Nephron progenitor cell (in vitro differentiated cells): ENCODE results near the gene CLUH.
"Not testable (repeated sequence)": the region's sequence is repeated elsewhere in the genome, so short reads cannot be mapped to it uniquely, and the experiment has no call there.

ENCODE experiments used
- DNase-seq: peaks from one replicate; pipeline ENCODE4 v3.0.0; 2021
- H3K27ac Mint-ChIP-seq: 2 replicates; pipeline ENCODE4 v1.8.0; 2021; ENCODE audit warnings: mild to moderate bottlenecking, moderate library complexity, mixed read lengths
- H3K27me3 Mint-ChIP-seq: 2 replicates; pipeline ENCODE4 v1.8.0; 2021; ENCODE audit warnings: mild to moderate bottlenecking, low read depth, mixed read lengths; ENCODE audit not compliant: poor library complexity
- H3K36me3 Mint-ChIP-seq: 2 replicates; pipeline ENCODE4 v1.8.0; 2021; ENCODE audit warnings: low read depth, mixed read lengths
- H3K4me1 Mint-ChIP-seq: 2 replicates; pipeline ENCODE4 v1.8.0; 2021; ENCODE audit warnings: mixed read lengths
- H3K4me3 Mint-ChIP-seq: 2 replicates; pipeline ENCODE4 v1.8.0; 2021; ENCODE audit warnings: mild to moderate bottlenecking, moderate library complexity, mixed read lengths
- H3K9me3 Mint-ChIP-seq: 2 replicates; pipeline ENCODE4 v1.8.0; 2021; ENCODE audit warnings: mild to moderate bottlenecking, moderate library complexity, mixed read lengths
- CTCF ChIP-seq: fragments of 200-600 bp; sonication (generic); IDR thresholded peaks from 2 replicates; pipeline ENCODE4 v1.5.0; 2021; ENCODE audit warnings: antibody characterized with exemption

Gene CLUH

DNA sequence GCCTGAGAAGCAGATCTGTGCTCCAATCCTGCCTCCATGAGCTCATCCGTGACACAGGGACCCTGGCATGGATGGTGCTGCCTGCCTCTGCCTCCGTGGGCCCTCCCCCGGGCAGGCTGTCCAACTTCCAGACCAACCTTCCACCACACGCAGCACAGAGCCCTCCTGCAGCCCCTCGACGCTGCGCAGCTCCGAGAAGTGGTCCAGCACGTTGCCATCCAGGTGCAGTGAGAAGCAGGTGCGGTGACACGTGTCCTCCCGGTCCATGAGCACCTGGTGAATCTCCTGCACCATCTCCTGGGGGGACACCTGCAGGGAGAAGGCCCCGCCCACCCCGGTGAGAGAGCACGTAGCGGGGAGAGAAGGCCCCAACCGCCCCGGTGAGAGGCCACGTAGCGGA is 8.4 kb downstream of the CLUH start:
- Mint-ChIP-seq H3K4me3 (no peak overlapping the region), H3K27ac (no peak overlapping the region), H3K4me1 (peaks cover 20% of the 10 kb centered on the region), H3K36me3 (peaks cover 3% of the 10 kb centered on the region), H3K27me3 (peaks cover 4% of the 10 kb centered on the region), H3K9me3 (no peaks in the 10 kb centered on the region)
- TF ChIP-seq CTCF, result no peak
- DNase-seq, result no peak

- H3K4me1 Mint-ChIP-seq, result peaks cover 18% of the 10 kb centered on the region
- H3K36me3 Mint-ChIP-seq, result peaks cover 5% of the 10 kb centered on the region
- DNase-seq, result no peak
- no peaks in the 10 kb centered on the region for H3K9me3 Mint-ChIP-seq
- H3K27me3 Mint-ChIP-seq, result peaks cover 4% of the 10 kb centered on the region
- H3K4me3 Mint-ChIP-seq, result no peak overlapping the region
- no peak for TF ChIP-seq CTCF
- H3K27ac Mint-ChIP-seq, result no peak overlapping the region
These were observed 9.4 kb downstream of the CLUH start for GRCh38 chr17:2701996-2702741.

DNA sequence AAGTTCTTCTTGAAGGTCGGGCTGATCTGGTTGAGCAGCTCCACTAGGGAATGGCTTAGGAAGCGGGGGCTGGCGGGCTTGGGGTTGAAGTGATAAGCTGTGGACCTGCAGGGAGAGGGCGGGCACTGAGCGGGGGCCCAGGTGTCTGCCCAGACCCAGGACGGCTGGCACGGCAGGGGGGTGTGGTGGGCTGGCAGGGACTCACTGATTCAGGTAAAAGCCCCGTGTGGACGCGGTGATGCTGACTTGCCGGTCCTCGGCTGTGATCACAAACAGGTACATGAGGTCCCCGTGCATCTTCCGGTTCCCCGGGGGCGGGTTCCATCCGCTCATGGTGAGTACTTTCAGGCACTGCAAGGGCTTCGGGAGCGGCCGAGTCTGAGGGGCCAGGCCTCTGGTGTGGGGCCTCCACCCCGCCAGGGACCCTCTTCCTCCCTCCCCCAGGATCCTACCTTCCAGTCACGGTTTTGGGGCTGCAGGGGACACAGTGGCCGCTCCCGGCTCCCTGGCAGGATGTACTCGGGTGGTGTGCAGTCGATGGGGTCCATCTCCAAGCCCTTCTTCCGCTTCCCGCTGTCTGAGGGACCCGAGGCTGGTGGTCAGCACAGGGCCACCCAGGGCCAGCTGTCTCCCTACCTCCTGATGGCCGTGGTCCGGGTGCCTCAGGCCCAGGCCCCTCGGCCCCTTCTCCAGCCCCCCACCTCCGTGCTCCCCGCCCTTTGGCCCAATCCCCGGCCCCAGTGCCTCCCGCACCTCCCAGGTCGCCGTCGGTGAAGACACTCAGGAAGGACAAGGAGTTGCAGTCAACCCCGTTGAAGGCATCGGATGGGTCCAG is 10.2 kb downstream of the CLUH start:
- H3K27me3 Mint-ChIP-seq, result peaks cover 4% of the 10 kb centered on the region
- no peak for TF ChIP-seq CTCF
- H3K9me3 Mint-ChIP-seq, result no peaks in the 10 kb centered on the region
- H3K4me3 Mint-ChIP-seq, result no peak overlapping the region
- peaks cover 14% of the 10 kb centered on the region for H3K4me1 Mint-ChIP-seq
- no peak for DNase-seq
- H3K27ac Mint-ChIP-seq, result no peak overlapping the region
- H3K36me3 Mint-ChIP-seq, result peaks cover 5% of the 10 kb centered on the region

DNA sequence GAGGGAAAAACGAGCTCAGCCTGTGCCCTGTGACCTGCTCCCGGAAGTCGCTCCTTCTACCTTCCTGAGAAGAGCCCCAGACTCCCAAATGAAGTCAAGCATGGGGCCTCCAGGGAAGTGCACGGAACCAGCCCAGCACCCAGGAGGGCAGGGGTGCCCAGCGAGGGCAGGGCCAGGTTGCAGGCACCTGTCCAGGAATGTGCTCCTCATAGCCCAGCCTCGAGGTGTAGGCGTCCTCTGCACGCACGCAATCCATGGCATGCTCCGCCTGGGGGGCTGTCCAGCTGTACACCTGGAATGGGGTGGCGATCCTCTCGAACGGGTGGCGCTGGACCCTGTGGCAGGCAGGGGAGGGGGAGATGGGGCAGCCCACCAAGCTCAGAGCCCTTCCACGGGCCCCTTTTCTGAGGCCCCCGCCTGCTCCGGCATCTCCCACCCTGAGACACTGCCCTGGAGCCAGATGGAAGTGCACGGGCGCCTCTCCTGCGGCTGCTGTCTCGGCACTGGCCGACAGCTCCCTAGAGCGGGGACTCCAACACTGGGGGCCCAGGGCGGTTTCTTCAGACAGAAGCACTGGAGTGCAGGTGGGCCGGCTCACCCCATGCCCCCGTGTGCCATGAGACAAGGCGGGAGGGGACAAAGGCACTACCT is 10.9 kb downstream of the CLUH start:
- H3K27ac Mint-ChIP-seq, result no peak overlapping the region
- DNase-seq, result no peak
- no peak overlapping the region for H3K4me3 Mint-ChIP-seq
- H3K36me3 Mint-ChIP-seq, result peaks cover 5% of the 10 kb centered on the region
- H3K9me3 Mint-ChIP-seq, result no peaks in the 10 kb centered on the region
- H3K4me1 Mint-ChIP-seq, result peaks cover 10% of the 10 kb centered on the region
- TF ChIP-seq CTCF, result no peak
- H3K27me3 Mint-ChIP-seq, result peaks cover 4% of the 10 kb centered on the region

GRCh38 chr17:2700030-2700490 is 11.5 kb downstream of the CLUH start:
- H3K27me3 Mint-ChIP-seq, result peaks cover 4% of the 10 kb centered on the region
- no peak for DNase-seq
- no peak overlapping the region for H3K4me3 Mint-ChIP-seq
- no peak overlapping the region for H3K27ac Mint-ChIP-seq
- TF ChIP-seq CTCF, result no peak
- peaks cover 5% of the 10 kb centered on the region for H3K4me1 Mint-ChIP-seq
- H3K36me3 Mint-ChIP-seq, result peaks cover 5% of the 10 kb centered on the region
- no peaks in the 10 kb centered on the region for H3K9me3 Mint-ChIP-seq

DNA sequence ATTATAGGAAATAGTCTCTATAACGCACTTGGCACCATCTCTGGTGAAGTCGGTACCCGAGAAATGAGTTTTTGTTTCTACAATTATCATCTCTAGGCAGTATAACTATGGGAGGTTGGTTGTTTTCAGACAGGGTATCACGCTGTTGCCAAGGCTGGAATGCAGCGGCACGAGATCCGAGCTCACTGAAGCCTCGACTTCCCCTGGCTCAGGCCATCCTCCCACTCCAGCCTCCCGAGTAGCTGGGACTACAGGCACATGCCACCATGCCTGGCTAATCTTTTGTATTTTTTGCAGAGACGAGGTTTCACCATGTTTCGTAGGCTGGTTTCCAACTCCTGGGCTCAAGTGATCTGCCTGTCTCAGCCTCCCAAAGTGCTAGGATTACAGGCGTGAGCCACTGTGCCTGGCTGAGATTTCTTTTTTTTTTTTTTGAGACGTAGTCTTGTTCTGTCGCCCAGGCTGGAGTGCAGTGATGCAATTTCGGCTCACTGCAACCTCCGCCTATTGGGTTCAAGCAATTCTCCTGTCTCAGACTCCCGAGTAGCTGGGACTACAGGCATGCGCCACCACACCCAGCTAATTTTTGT is 12.3 kb downstream of the CLUH start:
- not testable (repeated sequence) for DNase-seq, H3K9me3 Mint-ChIP-seq, H3K27ac Mint-ChIP-seq, H3K36me3 Mint-ChIP-seq, H3K4me3 Mint-ChIP-seq, H3K4me1 Mint-ChIP-seq, H3K27me3 Mint-ChIP-seq
